GM12865 (cell line): ENCODE measurements around the gene TBX5.

Experiments used
- DNase-seq: peaks from one replicate; pipeline ENCODE4 v3.0.0; 2010; ENCODE audit warnings: low read depth
- H3K4me3 ChIP-seq: 2 replicates; pipeline ENCODE4 v1.5.1; 2011; ENCODE audit warnings: mild to moderate bottlenecking, low read depth, low read length, control low read depth
- TF ChIP-seq, protein P1 (sequence below): IDR thresholded peaks from 2 replicates; pipeline ENCODE4 v1.5.1; 2011; ENCODE audit warnings: low read length, control low read depth, low read depth, inconsistent platforms; ENCODE audit not compliant: insufficient read depth; ENCODE audit errors: missing control alignments

The TBX5 gene

DNA sequence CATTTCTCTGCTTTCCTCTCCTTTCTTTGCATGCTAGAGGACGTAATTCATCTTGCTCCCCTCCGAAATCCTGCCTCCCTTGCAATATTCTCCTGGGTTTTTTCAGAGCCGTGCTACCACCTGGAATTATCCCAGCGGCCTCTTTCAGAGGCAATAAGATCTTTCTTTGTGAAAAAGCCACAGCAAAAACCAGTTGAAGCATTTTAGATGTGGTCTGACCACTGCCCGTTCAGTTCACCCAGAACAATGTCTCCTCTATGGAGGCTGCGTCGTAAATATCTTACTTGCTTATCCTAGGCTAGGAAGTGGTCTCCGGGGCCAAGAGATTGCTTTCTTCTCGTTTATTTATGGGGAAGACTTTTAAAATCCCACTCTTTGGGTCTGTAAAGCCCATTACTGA, 85.8 kb downstream of the TBX5 start:
- no peak for DNase-seq
- TF ChIP-seq, protein P1, sequence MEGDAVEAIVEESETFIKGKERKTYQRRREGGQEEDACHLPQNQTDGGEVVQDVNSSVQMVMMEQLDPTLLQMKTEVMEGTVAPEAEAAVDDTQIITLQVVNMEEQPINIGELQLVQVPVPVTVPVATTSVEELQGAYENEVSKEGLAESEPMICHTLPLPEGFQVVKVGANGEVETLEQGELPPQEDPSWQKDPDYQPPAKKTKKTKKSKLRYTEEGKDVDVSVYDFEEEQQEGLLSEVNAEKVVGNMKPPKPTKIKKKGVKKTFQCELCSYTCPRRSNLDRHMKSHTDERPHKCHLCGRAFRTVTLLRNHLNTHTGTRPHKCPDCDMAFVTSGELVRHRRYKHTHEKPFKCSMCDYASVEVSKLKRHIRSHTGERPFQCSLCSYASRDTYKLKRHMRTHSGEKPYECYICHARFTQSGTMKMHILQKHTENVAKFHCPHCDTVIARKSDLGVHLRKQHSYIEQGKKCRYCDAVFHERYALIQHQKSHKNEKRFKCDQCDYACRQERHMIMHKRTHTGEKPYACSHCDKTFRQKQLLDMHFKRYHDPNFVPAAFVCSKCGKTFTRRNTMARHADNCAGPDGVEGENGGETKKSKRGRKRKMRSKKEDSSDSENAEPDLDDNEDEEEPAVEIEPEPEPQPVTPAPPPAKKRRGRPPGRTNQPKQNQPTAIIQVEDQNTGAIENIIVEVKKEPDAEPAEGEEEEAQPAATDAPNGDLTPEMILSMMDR, result no peak
- H3K4me3 ChIP-seq, result no peak overlapping the region

DNA sequence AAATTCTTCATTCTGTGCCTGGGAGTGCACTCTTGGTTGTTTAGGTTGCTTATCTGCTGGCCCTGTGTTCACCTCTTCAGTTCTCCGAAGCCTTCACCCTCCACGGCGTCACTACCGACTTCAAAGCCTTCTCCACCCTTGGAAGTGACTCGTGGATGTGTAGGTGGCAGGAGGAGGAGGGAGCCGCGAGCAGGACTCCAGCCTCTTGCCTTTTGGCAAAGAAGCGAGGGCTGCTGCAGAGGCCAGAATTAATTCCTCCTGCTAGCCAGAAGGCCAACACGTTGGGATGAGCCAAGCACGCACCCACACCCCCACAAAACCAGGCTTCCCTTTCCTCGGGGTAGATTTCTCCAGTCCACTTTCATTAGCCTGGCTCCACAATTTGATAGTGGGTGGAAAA, 86.5 kb downstream of the TBX5 start:
- TF ChIP-seq, protein P1, result no peak
- H3K4me3 ChIP-seq, result no peak overlapping the region
- no peak for DNase-seq

DNA sequence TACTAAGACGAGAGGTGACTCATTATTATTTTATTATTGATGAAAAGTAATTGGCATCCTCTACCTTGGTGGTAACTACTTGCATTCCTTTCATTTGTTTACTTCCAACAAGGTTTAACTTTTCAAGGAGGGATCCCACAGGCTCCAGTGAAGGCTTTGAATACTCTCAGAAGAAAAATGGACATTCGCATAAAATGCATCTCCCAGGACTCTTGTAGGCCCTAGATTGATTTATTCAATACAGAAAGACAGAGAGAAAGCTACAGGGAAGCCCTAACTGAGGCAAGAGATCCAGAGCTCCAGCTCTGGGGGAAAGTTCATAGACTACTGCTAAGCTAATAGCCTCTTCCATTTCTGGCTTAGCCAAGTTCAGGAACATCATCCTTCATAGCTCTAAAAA, 87.0 kb downstream of the TBX5 start:
- H3K4me3 ChIP-seq, result no peak overlapping the region
- TF ChIP-seq, protein P1, result no peak
- no peak for DNase-seq

DNA sequence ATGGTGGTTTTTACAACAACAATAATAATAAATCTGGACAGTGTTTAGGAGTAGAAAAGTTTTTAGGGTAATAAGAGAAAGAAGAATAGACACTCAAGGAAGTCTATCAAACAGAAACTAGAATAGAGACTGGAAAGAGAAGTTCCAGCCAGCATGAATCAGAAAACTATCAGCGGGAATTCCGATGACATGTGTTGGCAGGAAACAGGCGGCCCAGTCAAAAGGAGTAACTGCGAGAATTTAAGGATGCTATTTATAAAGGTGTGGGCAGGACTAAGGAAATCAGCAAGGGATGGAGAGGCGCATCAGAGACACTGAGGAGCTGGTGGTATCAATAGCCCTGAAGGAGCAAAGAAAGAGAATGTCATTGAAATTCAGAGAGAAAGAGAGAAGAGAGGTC, 89.9 kb downstream of the TBX5 start:
- H3K4me3 ChIP-seq, result no peak overlapping the region
- TF ChIP-seq, protein P1, result no peak
- DNase-seq, result no peak

DNA sequence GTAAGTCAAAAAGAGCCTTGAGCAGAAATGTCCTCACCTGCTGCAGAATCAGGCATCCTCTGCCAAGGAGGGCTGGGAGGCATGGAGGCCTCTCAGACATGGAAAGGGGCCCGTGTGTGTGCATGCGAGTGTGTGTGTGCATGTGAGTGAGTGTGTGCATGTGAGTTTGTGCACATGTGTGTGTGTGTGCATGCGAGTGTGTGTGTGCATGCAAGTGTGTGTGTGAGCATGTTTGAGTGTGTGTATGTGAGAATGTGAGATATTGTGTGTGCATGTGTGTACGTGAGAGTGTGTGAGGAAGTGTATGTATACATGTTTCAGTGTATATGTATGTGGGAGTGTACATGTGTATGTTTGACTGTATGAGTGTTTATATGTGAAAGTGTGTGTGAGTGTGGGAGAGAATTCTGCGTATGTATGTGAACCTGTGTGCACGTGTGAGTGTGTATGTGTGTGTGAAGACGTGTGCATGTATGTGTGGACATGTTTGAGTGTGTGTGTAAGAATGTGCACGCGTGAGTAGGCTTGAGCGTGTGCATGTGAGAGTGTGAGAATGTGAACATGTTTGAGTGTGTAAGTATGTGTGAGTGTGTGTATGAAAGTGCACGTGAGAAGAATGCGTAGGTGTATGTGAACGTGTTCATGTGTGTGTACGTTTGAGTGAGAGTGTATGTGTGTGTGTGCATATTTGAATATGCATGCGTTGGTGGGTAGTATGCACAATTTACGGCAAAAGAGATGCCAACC, 90.8 kb downstream of the TBX5 start:
- no peak for DNase-seq
- H3K4me3 ChIP-seq, result no peak overlapping the region
- TF ChIP-seq, protein P1, result no peak

DNA sequence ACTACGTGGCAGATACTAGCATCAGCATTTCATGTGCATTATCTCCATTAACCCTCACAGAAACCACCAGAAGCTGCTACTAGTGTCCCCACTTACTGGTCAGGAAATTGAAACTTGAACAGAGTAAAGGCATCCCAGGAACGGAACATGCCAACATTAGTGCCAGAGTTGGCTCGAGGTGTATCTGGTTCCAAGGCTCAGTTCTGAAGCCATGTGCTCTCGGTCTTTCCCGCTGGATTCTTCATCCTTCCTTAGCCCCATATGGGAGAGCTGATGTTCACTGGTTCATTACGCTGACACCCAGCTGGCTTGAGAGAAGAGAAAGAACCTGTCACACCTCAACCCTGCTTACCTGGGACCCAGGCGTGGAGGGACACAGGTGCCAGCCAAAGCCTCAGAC, 91.5 kb downstream of the TBX5 start:
- H3K4me3 ChIP-seq, result no peak overlapping the region
- DNase-seq, result no peak
- TF ChIP-seq, protein P1, result no peak

DNA sequence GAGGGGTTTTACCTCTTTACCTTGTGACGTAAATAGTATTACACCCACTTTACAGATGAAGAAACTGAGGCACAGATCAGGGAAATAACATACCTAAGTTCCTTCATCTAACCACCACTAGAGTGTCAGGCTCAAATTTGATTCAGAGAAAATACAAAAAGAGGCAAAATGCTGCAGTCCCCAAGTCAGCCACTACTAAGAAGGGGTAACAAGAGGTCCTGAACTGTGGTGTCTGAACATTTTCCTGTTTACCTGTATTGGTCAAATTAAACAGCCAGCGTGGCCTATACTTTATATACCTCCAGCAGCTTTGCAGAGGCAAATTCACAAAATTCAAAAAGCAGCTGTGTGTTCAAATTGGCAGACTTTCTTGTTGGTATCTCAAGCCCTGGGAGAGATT, 92.0 kb downstream of the TBX5 start:
- H3K4me3 ChIP-seq, result no peak overlapping the region
- TF ChIP-seq, protein P1, result no peak
- no peak for DNase-seq
